GM23338 (cell line): ENCODE data around the gene PPM1E. TPM values are rescaled to one million over a fixed set of nuclear protein-coding genes. Genes with fewer than 3 reads are reported as not detected.

Experiments used
- ATAC-seq: fragments of 200-7000 bp; cut with Tn5 transposase; 3 replicates; pipeline ENCODE4 v1.9.1; 2020
- DNase-seq: peaks from one replicate; pipeline ENCODE4 v3.0.0-alpha.2; 2015; ENCODE audit warnings: low spot score
- H2AFZ ChIP-seq: fragments of 200-600 bp; sonication (generic); 2 replicates; pipeline ENCODE4 v1.8.0; 2016; ENCODE audit warnings: antibody characterized with exemption, mild to moderate bottlenecking, moderate library complexity
- H3F3A ChIP-seq: fragments of 200-600 bp; sonication (generic); replicated peaks from 2 replicates; pipeline ENCODE4 v1.8.0; 2017; ENCODE audit warnings: antibody characterized with exemption, mixed run types, low read depth
- H3K27ac ChIP-seq: fragments of 200-600 bp; sonication (generic); 2 replicates; pipeline ENCODE4 v1.6.1; 2016; ENCODE audit warnings: low read depth
- H3K27me3 ChIP-seq: fragments of 200-600 bp; sonication (generic); 2 replicates; pipeline ENCODE4 v1.8.0; 2016; ENCODE audit warnings: mild to moderate bottlenecking, mixed run types, moderate library complexity; ENCODE audit not compliant: insufficient read depth
- H3K36me3 ChIP-seq: fragments of 200-600 bp; sonication (generic); 2 replicates; pipeline ENCODE4 v1.8.0; 2016; ENCODE audit warnings: mild to moderate bottlenecking; ENCODE audit not compliant: insufficient read depth
- H3K4me1 ChIP-seq: fragments of 200-600 bp; sonication (generic); 2 replicates; pipeline ENCODE4 v1.8.0; 2016; ENCODE audit warnings: mild to moderate bottlenecking, moderate library complexity; ENCODE audit not compliant: insufficient read depth
- H3K4me2 ChIP-seq: fragments of 200-600 bp; sonication (generic); 2 replicates; pipeline ENCODE4 v1.7.1; 2017; ENCODE audit warnings: mixed run types
- H3K4me3 ChIP-seq: fragments of 200-600 bp; sonication (generic); 2 replicates; pipeline ENCODE4 v1.6.1; 2016; ENCODE audit warnings: mixed run types
- H3K79me2 ChIP-seq: fragments of 200-600 bp; sonication (generic); replicated peaks from 2 replicates; pipeline ENCODE4 v1.8.0; 2017; ENCODE audit warnings: mild to moderate bottlenecking; ENCODE audit not compliant: insufficient read depth
- H3K9me2 ChIP-seq: fragments of 200-600 bp; sonication (generic); 2 replicates; pipeline ENCODE4 v1.8.0; 2017; ENCODE audit not compliant: insufficient read depth
- H4K20me1 ChIP-seq: fragments of 200-600 bp; sonication (generic); replicated peaks from 2 replicates; pipeline ENCODE4 v1.8.0; 2017; ENCODE audit warnings: mild to moderate bottlenecking; ENCODE audit not compliant: insufficient read depth
- H3K27ac Mint-ChIP-seq: 2 replicates; pipeline ENCODE4 v1.8.0; 2020; ENCODE audit warnings: inconsistent platforms, mild to moderate bottlenecking, moderate library complexity, mixed read lengths
- H3K27me3 Mint-ChIP-seq: 3 replicates; pipeline ENCODE4 v1.8.0; 2022; ENCODE audit warnings: low read depth, mild to moderate bottlenecking, moderate library complexity, mixed read lengths, inconsistent platforms; ENCODE audit not compliant: insufficient read depth, poor library complexity
- H3K36me3 Mint-ChIP-seq: 3 replicates; pipeline ENCODE4 v1.8.0; 2021; ENCODE audit warnings: low read depth, mild to moderate bottlenecking, inconsistent platforms, moderate library complexity, mixed read lengths
- H3K4me1 Mint-ChIP-seq: 3 replicates; pipeline ENCODE4 v1.8.0; 2020; ENCODE audit warnings: mild to moderate bottlenecking, inconsistent platforms, mixed read lengths
- H3K4me3 Mint-ChIP-seq: 3 replicates; pipeline ENCODE4 v1.8.0; 2021; ENCODE audit warnings: moderate library complexity, mild to moderate bottlenecking, inconsistent platforms, mixed read lengths
- H3K9me3 Mint-ChIP-seq: 3 replicates; pipeline ENCODE4 v1.8.0; 2020; ENCODE audit warnings: moderate library complexity, mild to moderate bottlenecking, inconsistent platforms, mixed read lengths
- CREB1 ChIP-seq: fragments of 250-450 bp; sonication (Bioruptor Pico); IDR thresholded peaks from 2 replicates; pipeline ENCODE4 v1.5.0; 2020; ENCODE audit warnings: low read depth, mild to moderate bottlenecking, moderate library complexity
- ETS1 ChIP-seq: IDR thresholded peaks from 2 replicates; pipeline ENCODE4 v1.6.1; 2016; ENCODE audit warnings: antibody characterized with exemption
- EZH2 ChIP-seq: fragments of 200-600 bp; sonication (generic); IDR thresholded peaks from one replicate; pipeline ENCODE4 v1.8.0; 2017; ENCODE audit warnings: antibody characterized with exemption, mild to moderate bottlenecking, low read depth; ENCODE audit not compliant: unreplicated experiment
- JUNB ChIP-seq: IDR thresholded peaks from one replicate; pipeline ENCODE4 v1.6.1; 2016; ENCODE audit warnings: antibody characterized with exemption; ENCODE audit not compliant: unreplicated experiment
- POLR2AphosphoS5 ChIP-seq: IDR thresholded peaks from 2 replicates; pipeline ENCODE4 v1.6.1; 2016; ENCODE audit warnings: antibody characterized with exemption, low read depth
- ZNF331 ChIP-seq: fragments of 250-450 bp; sonication (Bioruptor Pico); IDR thresholded peaks from 2 replicates; pipeline ENCODE4 v1.5.0; 2020; ENCODE audit warnings: low read depth, mild to moderate bottlenecking, moderate library complexity
- ZNF462 ChIP-seq: fragments of 250-450 bp; sonication (Bioruptor Pico); IDR thresholded peaks from 2 replicates; pipeline ENCODE4 v1.5.0; 2020; ENCODE audit warnings: mild to moderate bottlenecking, moderate library complexity
- polyA plus RNA-seq: library from polyadenylated mRNA; unstranded; fragments of >200 nt; fragmentation: Nextera tagmentation; extraction: Ambion mirVana; gene quantifications from 2 replicates; pipeline ENCODE4 v1.2.1, GENCODE V29; 2016
- total RNA-seq: library from RNA; depleted of rRNA; stranded (reverse); fragments of >200 nt; shearing (Covaris generic); gene quantifications from 2 replicates; pipeline ENCODE4 v1.2.3, GENCODE V29; 2014
- TF ChIP-seq, protein P1 (sequence below): IDR thresholded peaks from one replicate; pipeline ENCODE4 v1.6.1; 2018; ENCODE audit warnings: antibody characterized with exemption; ENCODE audit not compliant: unreplicated experiment
- TF ChIP-seq, protein P2 (sequence below), 2 experiments: fragments of 200-600 bp in 1 of 2; sonication (generic) in 1 of 2; conservative IDR thresholded peaks; 2 replicates each; pipeline versions ENCODE4 v1.5.1 to v1.6.1; 2016 to 2017; ENCODE audit warnings: antibody characterized with exemption in 2 of 2, low read depth in 2 of 2, mild to moderate bottlenecking in 2 of 2, moderate library complexity in 1 of 2

The PPM1E gene
- total and polyA plus RNA-seq, 2 experiments from 2014 or later, result 2.1 to 13.8 TPM

- TF ChIP-seq ZNF462 (CRISPR knock-in tag), result no peak
- TF ChIP-seq, protein P1, sequence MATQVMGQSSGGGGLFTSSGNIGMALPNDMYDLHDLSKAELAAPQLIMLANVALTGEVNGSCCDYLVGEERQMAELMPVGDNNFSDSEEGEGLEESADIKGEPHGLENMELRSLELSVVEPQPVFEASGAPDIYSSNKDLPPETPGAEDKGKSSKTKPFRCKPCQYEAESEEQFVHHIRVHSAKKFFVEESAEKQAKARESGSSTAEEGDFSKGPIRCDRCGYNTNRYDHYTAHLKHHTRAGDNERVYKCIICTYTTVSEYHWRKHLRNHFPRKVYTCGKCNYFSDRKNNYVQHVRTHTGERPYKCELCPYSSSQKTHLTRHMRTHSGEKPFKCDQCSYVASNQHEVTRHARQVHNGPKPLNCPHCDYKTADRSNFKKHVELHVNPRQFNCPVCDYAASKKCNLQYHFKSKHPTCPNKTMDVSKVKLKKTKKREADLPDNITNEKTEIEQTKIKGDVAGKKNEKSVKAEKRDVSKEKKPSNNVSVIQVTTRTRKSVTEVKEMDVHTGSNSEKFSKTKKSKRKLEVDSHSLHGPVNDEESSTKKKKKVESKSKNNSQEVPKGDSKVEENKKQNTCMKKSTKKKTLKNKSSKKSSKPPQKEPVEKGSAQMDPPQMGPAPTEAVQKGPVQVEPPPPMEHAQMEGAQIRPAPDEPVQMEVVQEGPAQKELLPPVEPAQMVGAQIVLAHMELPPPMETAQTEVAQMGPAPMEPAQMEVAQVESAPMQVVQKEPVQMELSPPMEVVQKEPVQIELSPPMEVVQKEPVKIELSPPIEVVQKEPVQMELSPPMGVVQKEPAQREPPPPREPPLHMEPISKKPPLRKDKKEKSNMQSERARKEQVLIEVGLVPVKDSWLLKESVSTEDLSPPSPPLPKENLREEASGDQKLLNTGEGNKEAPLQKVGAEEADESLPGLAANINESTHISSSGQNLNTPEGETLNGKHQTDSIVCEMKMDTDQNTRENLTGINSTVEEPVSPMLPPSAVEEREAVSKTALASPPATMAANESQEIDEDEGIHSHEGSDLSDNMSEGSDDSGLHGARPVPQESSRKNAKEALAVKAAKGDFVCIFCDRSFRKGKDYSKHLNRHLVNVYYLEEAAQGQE, result no peak
These were observed 76.9 kb downstream of the PPM1E start (continued) for GRCh38 chr17:58832514-58832913.

- H3K9me2 ChIP-seq, result no peaks in the 10 kb centered on the region
- no peaks in the 10 kb centered on the region for H3K79me2 ChIP-seq
- Mint-ChIP-seq H3K4me3 (no peak overlapping the region), H3K36me3 (no peaks in the 10 kb centered on the region), H3K27me3 (no peaks in the 10 kb centered on the region), H3K27ac (no peak overlapping the region), H3K4me1 (no peaks in the 10 kb centered on the region), H3K9me3 (no peaks in the 10 kb centered on the region)
- H3K27ac ChIP-seq, result no peak overlapping the region
- H3K4me2 ChIP-seq, result no peak overlapping the region
- H3K4me3 ChIP-seq, result no peak overlapping the region
- H4K20me1 ChIP-seq, result no peaks in the 10 kb centered on the region
- no peak overlapping the region for H2AFZ ChIP-seq
- H3F3A ChIP-seq, result no peaks in the 10 kb centered on the region
- no peaks in the 10 kb centered on the region for H3K4me1 ChIP-seq
- H3K36me3 ChIP-seq, result no peaks in the 10 kb centered on the region
- no peak for DNase-seq
- no peaks in the 10 kb centered on the region for H3K27me3 ChIP-seq
- ATAC-seq, result no peak
- TF ChIP-seq EZH2 (no peak), ETS1 (no peak), POLR2AphosphoS5 (no peak), JUNB (no peak), ZNF331 (CRISPR knock-in tag) (no peak), CREB1 (CRISPR knock-in tag) (no peak)
- TF ChIP-seq, protein P1, result no peak
- TF ChIP-seq, protein P2, sequence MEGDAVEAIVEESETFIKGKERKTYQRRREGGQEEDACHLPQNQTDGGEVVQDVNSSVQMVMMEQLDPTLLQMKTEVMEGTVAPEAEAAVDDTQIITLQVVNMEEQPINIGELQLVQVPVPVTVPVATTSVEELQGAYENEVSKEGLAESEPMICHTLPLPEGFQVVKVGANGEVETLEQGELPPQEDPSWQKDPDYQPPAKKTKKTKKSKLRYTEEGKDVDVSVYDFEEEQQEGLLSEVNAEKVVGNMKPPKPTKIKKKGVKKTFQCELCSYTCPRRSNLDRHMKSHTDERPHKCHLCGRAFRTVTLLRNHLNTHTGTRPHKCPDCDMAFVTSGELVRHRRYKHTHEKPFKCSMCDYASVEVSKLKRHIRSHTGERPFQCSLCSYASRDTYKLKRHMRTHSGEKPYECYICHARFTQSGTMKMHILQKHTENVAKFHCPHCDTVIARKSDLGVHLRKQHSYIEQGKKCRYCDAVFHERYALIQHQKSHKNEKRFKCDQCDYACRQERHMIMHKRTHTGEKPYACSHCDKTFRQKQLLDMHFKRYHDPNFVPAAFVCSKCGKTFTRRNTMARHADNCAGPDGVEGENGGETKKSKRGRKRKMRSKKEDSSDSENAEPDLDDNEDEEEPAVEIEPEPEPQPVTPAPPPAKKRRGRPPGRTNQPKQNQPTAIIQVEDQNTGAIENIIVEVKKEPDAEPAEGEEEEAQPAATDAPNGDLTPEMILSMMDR (conservative IDR thresholded peaks at IDR 0.05; ENCODE audit: low read depth in 2 of 2), result no peak
These were observed 82.0 kb downstream of the PPM1E start for GRCh38 chr17:58837699-58838098.
